Nephron (organoid): ENCODE data around the gene IRF2.

Experiments
- H3K27ac Mint-ChIP-seq, 3 experiments: 2 replicates each; pipeline ENCODE4 v1.8.0; 2020; ENCODE audit warnings: mixed read lengths in 3 of 3, mild to moderate bottlenecking in 2 of 3, moderate library complexity in 1 of 3
- H3K27me3 Mint-ChIP-seq: 2 replicates; pipeline ENCODE4 v1.8.0; 2021; ENCODE audit warnings: low read depth, mild to moderate bottlenecking, moderate library complexity, mixed read lengths
- H3K36me3 Mint-ChIP-seq: 2 replicates; pipeline ENCODE4 v1.8.0; 2020; ENCODE audit warnings: low read depth, mixed read lengths
- H3K4me1 Mint-ChIP-seq: 2 replicates; pipeline ENCODE4 v1.8.0; 2020; ENCODE audit warnings: mixed read lengths
- H3K4me3 Mint-ChIP-seq, 3 experiments: 2 replicates each; pipeline ENCODE4 v1.8.0; 2020; ENCODE audit warnings: mild to moderate bottlenecking in 3 of 3, mixed read lengths in 3 of 3, moderate library complexity in 2 of 3
- H3K9me3 Mint-ChIP-seq: 2 replicates; pipeline ENCODE4 v1.8.0; 2020; ENCODE audit warnings: mixed read lengths
- TF ChIP-seq, protein P1 (sequence below), 3 experiments: fragments of 200-600 bp; sonication (generic); IDR thresholded peaks; one replicate each; pipeline ENCODE4 v1.5.0; 2021; ENCODE audit warnings: antibody characterized with exemption in 3 of 3; ENCODE audit not compliant: unreplicated experiment in 3 of 3

IRF2 gene

DNA sequence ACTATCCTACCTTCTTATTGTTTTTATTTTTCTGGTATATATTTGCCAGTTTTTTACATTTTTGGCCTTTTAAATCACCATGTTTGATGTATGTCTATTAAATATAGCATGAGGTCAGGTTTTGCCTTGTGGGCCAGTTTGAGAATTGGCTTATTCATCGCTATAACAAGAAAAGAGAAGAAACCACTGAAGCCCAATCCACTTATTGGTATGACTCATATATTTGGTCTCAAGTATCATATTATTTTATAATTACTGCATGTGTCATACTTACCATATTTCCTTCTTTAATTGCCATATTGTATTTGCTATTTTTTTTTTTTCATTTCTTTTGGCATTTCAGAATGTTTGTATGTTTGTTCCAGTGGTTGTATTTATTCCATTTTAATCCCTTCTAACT lies 99.3 kb downstream of the IRF2 start:
- Mint-ChIP-seq H3K27me3 (no peaks in the 10 kb centered on the region), H3K4me1 (no peaks in the 10 kb centered on the region), H3K4me3 (no peak overlapping the region), H3K9me3 (peaks cover 9% of the 10 kb centered on the region), H3K36me3 (peaks cover 12% of the 10 kb centered on the region), H3K27ac (no peak overlapping the region)
- TF ChIP-seq, protein P1, sequence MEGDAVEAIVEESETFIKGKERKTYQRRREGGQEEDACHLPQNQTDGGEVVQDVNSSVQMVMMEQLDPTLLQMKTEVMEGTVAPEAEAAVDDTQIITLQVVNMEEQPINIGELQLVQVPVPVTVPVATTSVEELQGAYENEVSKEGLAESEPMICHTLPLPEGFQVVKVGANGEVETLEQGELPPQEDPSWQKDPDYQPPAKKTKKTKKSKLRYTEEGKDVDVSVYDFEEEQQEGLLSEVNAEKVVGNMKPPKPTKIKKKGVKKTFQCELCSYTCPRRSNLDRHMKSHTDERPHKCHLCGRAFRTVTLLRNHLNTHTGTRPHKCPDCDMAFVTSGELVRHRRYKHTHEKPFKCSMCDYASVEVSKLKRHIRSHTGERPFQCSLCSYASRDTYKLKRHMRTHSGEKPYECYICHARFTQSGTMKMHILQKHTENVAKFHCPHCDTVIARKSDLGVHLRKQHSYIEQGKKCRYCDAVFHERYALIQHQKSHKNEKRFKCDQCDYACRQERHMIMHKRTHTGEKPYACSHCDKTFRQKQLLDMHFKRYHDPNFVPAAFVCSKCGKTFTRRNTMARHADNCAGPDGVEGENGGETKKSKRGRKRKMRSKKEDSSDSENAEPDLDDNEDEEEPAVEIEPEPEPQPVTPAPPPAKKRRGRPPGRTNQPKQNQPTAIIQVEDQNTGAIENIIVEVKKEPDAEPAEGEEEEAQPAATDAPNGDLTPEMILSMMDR (IDR thresholded peaks at IDR 0.05; ENCODE audit: unreplicated experiment in 3 of 3) = no peak

DNA sequence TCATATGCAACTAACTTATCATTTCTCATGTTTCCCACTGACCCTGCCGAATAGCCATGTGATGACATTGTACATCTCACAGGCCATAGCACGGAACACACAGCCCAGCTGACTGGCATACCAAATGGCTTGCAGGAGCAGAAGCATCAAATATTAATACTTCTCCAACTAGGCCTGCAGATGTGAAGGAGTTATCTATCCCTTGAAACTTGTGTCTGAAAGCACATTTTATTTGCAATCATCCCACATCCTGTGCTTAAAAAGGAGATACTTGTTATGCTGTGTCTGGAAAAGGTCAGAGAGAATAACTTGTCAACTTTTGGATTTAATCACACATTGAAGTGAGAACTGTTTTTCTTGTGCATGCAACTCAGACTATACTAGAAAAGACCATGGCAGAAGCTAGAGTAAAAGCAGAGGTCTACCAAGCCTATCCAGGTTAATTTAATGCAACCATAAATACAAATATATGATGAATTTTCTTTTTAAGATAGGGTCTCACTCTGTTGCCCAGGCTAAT lies 100.4 kb downstream of the IRF2 start:
- TF ChIP-seq, protein P1 (IDR thresholded peaks at IDR 0.05; ENCODE audit: unreplicated experiment in 3 of 3) = no peak
- Mint-ChIP-seq H3K36me3 (peaks cover 12% of the 10 kb centered on the region), H3K27me3 (no peaks in the 10 kb centered on the region), H3K4me1 (no peaks in the 10 kb centered on the region), H3K9me3 (peaks cover 9% of the 10 kb centered on the region), H3K4me3 (no peak overlapping the region), H3K27ac (no peak overlapping the region)

DNA sequence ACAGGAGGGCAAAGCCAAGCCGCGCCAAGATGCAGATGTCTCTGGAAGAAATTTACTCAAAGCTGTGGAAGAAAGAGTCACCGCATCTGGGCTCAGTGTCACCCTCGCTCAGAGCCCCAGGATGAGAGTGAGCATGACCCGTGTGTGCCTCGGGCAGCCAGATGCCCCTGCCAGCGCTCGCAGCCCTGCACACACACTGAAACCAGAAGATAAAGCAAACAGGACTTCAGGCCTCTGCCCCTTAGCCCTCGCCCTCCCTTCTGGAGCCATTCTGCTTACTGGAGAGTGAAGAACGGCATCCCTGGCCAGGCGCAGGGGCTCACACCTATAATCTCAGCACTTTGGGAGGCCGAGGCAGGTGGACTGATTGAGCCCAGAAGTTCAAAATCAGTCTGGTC lies 103.0 kb downstream of the IRF2 start:
- peak overlapping the region; percentile 46 to 82 (median 56) for H3K27ac Mint-ChIP-seq
- no peaks in the 10 kb centered on the region for H3K9me3 Mint-ChIP-seq
- TF ChIP-seq, protein P1 (IDR thresholded peaks at IDR 0.05; ENCODE audit: unreplicated experiment in 3 of 3) = no peak
- H3K4me3 Mint-ChIP-seq = no peak overlapping the region
- H3K27me3 Mint-ChIP-seq = no peaks in the 10 kb centered on the region
- no peaks in the 10 kb centered on the region for H3K4me1 Mint-ChIP-seq
- peaks cover 4% of the 10 kb centered on the region for H3K36me3 Mint-ChIP-seq

DNA sequence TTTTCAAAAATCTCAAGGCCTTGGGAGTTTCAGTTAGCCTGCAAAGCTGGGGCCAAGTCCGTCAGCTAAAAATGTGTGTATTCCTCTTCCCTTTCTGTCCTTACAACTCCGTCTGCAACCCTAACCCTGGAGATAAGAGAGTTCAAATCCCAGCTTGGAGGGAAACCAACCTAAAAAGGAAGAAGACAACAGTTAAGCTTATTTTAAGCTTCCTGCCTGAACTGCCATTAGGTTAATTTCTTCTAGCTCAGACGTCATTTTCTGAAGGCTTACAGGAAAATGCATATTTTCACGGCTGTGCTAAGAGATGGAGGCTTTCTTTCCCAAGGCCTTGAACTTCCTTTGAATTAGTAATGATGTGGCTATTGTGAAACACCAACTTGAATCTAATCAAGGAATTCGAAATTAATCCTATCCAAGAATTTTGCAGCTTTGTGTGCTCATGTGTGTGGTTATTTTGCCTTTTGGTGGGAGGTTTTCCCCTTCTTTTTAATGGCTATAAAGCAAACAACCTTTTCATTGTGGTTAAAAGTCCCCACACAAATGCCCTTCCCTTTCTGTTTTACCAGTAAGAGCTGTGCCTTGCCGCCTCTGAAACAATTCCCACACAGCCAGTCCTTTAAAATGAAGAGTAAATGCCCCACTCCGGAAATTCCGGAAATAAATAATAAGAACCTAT lies 103.5 kb downstream of the IRF2 start:
- peak overlapping the region; percentile 46 to 82 (median 56) for H3K27ac Mint-ChIP-seq
- TF ChIP-seq, protein P1 (IDR thresholded peaks at IDR 0.05; ENCODE audit: unreplicated experiment in 3 of 3) = no peak

DNA sequence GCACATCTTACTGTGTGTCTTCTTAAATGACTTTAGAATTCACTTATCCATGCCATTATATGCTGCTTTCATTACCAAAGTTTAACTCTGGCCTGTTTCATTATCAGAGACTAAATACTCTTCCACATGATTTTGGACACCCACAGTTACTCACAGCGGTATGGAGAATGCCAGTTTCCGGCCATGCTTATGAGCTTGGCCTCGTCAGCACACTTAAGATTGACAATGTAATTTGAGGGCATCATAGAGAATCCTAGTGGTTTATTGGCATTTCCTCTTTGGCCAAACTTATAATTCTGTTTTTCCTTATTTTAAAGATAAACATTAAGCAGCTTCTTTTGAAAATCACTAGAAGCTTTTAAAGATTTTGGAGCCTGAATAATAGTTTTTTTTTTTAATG lies 104.5 kb downstream of the IRF2 start:
- TF ChIP-seq, protein P1 (IDR thresholded peaks at IDR 0.05; ENCODE audit: unreplicated experiment in 3 of 3) = no peak
- no peak overlapping the region for H3K4me3 Mint-ChIP-seq
- no peaks in the 10 kb centered on the region for H3K36me3 Mint-ChIP-seq
- no peak overlapping the region for H3K27ac Mint-ChIP-seq
- H3K4me1 Mint-ChIP-seq = no peaks in the 10 kb centered on the region
- H3K27me3 Mint-ChIP-seq = no peaks in the 10 kb centered on the region
- no peaks in the 10 kb centered on the region for H3K9me3 Mint-ChIP-seq

More for the DNA sequence above, 103.5 kb downstream of the IRF2 start:
- Mint-ChIP-seq H3K9me3 (no peaks in the 10 kb centered on the region), H3K27me3 (no peaks in the 10 kb centered on the region), H3K4me1 (no peaks in the 10 kb centered on the region), H3K4me3 (no peak overlapping the region), H3K36me3 (no peaks in the 10 kb centered on the region)

DNA sequence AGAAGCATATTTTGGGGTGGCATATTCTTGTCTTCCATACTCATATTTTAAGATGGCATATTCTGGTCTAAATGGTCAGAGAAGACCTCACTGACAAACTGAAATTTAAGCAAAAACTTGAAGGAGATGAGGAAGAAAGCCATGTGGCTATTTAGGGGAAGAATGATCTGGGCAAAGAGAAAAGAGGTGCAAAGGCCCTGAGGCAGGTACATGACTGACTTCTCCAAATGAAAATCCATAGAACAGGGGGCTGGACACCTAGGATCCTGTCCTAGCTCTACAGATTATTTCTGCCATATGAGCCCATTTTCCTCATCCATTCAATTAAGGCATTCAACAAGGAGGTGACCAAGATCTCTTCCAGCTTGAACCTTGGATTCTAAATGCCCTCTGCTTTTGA lies 105.6 kb downstream of the IRF2 start:
- Mint-ChIP-seq H3K36me3 (no peaks in the 10 kb centered on the region), H3K27ac (no peak overlapping the region), H3K27me3 (no peaks in the 10 kb centered on the region), H3K4me3 (no peak overlapping the region), H3K4me1 (no peaks in the 10 kb centered on the region), H3K9me3 (no peaks in the 10 kb centered on the region)
- TF ChIP-seq, protein P1 (IDR thresholded peaks at IDR 0.05; ENCODE audit: unreplicated experiment in 3 of 3) = no peak
